Hypothalamus (tissue), 51 donors: ENCODE measurements around the gene GRIFIN.
"Not testable (repeated sequence)": the region's sequence is repeated elsewhere in the genome, so short reads cannot be mapped to it uniquely, and the experiment has no call there.

ENCODE experiments used
- DNase-seq, 51 donors: peaks; one replicate each; lab custom pipeline; 2025; lab: John Stamatoyannopoulos, UW

The GRIFIN gene

GRCh38 chr7:2466675-2467074, 9.5 kb downstream of the GRIFIN start:
- no peak for DNase-seq

GRCh38 chr7:2465928-2466327, 10.3 kb downstream of the GRIFIN start:
- peak in 27 of 51 donors; percentile 15 to 81 (median 48) for DNase-seq

- DNase-seq, result no peak
Observed at GRCh38 chr7:2462731-2463130, 13.5 kb downstream of the GRIFIN start.

- DNase-seq, result no peak
Observed at GRCh38 chr7:2461268-2462026, 14.8 kb downstream of the GRIFIN start.

- peak in 41 of 51 donors; percentile 50 to 96 (median 77) for DNase-seq
Observed at GRCh38 chr7:2460641-2461040, 15.6 kb downstream of the GRIFIN start.

GRCh38 chr7:2460188-2460587, 16.0 kb downstream of the GRIFIN start:
- DNase-seq, result peak in 45 of 51 donors; percentile 29 to 96 (median 80)

- no peak for DNase-seq
Observed at GRCh38 chr7:2459674-2460073, 16.5 kb downstream of the GRIFIN start.

- not testable (repeated sequence) for DNase-seq
Observed at GRCh38 chr7:2453849-2454248, 22.3 kb downstream of the GRIFIN start.

GRCh38 chr7:2452643-2453270, 23.4 kb downstream of the GRIFIN start:
- no peak for DNase-seq

GRCh38 chr7:2452074-2452507, 24.1 kb downstream of the GRIFIN start:
- DNase-seq, result peak in 6 of 51 donors; percentile 11 to 49 (median 34)

- peak in 49 of 51 donors; percentile 24 to 85 (median 67) for DNase-seq
Observed at GRCh38 chr7:2451171-2452073, 24.8 kb downstream of the GRIFIN start.

- no peak for DNase-seq
Observed at GRCh38 chr7:2450198-2451107, 25.7 kb downstream of the GRIFIN start.

- DNase-seq, result no peak
Observed at GRCh38 chr7:2446676-2447075, 29.5 kb downstream of the GRIFIN start.

- DNase-seq, result peak in 29 of 51 donors; percentile 10 to 77 (median 44)
Observed at GRCh38 chr7:2445898-2446555, 30.2 kb downstream of the GRIFIN start.

- peak in 21 of 51 donors; percentile 11 to 70 (median 27) for DNase-seq
Observed at GRCh38 chr7:2445047-2445446, 31.2 kb downstream of the GRIFIN start.

- DNase-seq, result peak in 22 of 51 donors; percentile 6 to 61 (median 34)
Observed at GRCh38 chr7:2444476-2444875, 31.7 kb downstream of the GRIFIN start.

GRCh38 chr7:2443491-2443890, 32.7 kb downstream of the GRIFIN start:
- DNase-seq, result no peak

- DNase-seq, result no peak
Observed at GRCh38 chr7:2441430-2442058, 34.7 kb downstream of the GRIFIN start.
